GM13976 (cell line): ENCODE measurements around the gene RRAS2.

Experiments
- DNase-seq: peaks from one replicate; pipeline ENCODE4 v3.0.0; 2012; ENCODE audit warnings: low spot score
- CTCF ChIP-seq: IDR thresholded peaks from 2 replicates; pipeline ENCODE4 v1.5.1; 2012; ENCODE audit warnings: borderline replicate concordance, mild to moderate bottlenecking; ENCODE audit not compliant: insufficient read depth; ENCODE audit errors: extremely low read depth, missing control alignments, control extremely low read depth
- in situ Hi-C: fragments of 300-500 bp; cut with MboI; formaldehyde crosslinking; loops from one replicate; pipeline ENCODE4 v1.12.0; 2022; ENCODE audit warnings: low sequenced_read_pairs, mixed read lengths, inconsistent platforms; ENCODE audit not compliant: unreplicated experiment

The RRAS2 gene

GRCh38 chr11:14230407-14230806 lies 128.6 kb downstream of the RRAS2 start:
- no peak for TF ChIP-seq CTCF
- in situ Hi-C loops: no loop called here
- DNase-seq: no peak

- TF ChIP-seq CTCF: no peak
- DNase-seq: no peak
- in situ Hi-C loops: no loop called here
Measured at GRCh38 chr11:14229472-14229871, 129.5 kb downstream of the RRAS2 start.

GRCh38 chr11:14228356-14228755 lies 130.6 kb downstream of the RRAS2 start:
- DNase-seq: no peak
- no peak for TF ChIP-seq CTCF
- in situ Hi-C loops: no loop called here
